Left cardiac atrium (tissue), 4 donors: ENCODE measurements around the gene DAB2IP. TPM values are rescaled to one million over a fixed set of nuclear protein-coding genes. Genes with fewer than 3 reads are reported as not detected.
A peak's percentile ranks its signal among the peaks of the same experiment; 100 is the strongest.

ENCODE experiments used
- ATAC-seq, 2 donors: fragments of 200-7000 bp; cut with Tn5 transposase; one replicate each; pipeline ENCODE4 v1.9.1; 2020; ENCODE audit warnings: mild to moderate bottlenecking in 2 of 2, moderate library complexity in 2 of 2
- DNase-seq: peaks from one replicate; pipeline ENCODE4 v3.0.0-alpha.2; 2020
- intact Hi-C, 2 donors: fragments of 100-400 bp; cut with DNase I; formaldehyde crosslinking; loops; one replicate each; pipeline versions ENCODE4 v1.14.1 to v1.15.1; 2022 to 2023
- total RNA-seq, 2 donors: library from RNA; stranded (reverse); fragmentation: NEBNext Ultra II Directional; extraction: Animal tissue kit (Norgen Biotek cat#: 25700); gene quantifications; one replicate each; pipeline ENCODE4 v1.2.1, GENCODE V29; 2021
- donor health status: DM: no; HTN: yes; CAD: no.
- donor health status: DM: no; HTN: yes; CAD: no; lungs with severe emphysema.
- donor health status: DM: yes; HTN: yes; CAD: no.
- donor health status: Dilated cardiomyopathy.

The DAB2IP gene
- total RNA-seq, 2 donors from 2014 or later = 41.6 to 58.3 TPM

DNA sequence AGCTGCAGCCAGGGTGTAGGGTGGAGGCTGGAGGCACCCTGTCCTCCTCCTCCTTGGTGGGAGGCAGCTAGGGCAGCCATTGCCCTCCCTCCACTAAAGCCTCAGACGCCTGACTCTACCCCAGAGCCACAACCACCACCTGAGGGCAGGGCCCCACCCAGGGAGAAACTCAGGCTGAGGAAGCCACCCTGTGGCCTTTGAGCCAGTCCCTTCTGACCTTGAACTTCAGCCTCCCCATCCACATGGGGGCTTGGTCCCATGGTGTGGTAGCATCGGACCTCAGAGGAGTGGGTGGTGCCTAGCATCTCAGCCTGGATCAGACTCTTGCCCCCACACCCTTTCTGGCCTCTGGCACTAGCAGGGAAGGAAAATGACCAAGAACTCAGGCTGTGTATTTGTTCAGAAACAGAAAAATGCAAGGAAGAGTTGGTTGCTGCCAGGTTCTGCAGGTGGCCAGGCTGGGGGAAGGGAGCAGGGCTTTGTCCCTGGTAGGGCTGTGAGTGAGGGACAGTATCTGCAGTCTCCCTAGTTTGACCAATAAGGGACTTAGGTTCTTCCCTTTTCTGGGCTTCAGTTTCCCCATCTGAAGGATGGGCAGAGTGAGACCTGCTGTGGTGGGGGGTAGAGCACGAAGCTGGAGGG lies 3.2 kb downstream of the DAB2IP start:
- ATAC-seq (no peak), DNase-seq (no peak)
- intact Hi-C loops = loop anchor here in 1 of 2 donors (5.0 kb wide), 1 partner anchor 47 kb away; no protein-coding TSS in a partner anchor

DNA sequence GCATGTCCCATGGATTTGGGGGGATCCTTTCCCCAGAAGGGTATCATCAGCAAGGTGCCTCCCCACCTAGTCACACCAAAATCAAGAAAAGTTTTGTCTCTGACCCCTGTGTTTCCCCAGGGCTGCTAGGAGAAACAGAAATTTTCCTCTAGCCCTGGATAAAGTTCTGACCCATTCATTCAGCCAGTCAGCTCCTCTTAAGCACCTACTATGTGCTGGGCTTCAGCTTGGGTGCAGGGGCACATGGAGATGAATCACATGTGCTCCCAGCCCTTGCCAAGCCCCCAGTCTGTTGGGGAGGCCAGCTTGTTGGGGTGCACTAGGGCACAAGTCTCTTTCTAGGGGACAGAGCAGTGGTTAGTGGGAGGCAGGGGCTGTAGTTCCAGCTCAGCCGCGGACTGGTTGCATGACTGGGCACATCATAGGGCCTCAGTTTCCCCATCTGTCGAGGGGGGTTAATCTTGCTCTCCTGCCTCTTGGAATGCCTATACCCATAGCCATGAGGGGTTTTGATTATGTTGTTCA lies 3.9 kb downstream of the DAB2IP start:
- DNase-seq = no peak
- intact Hi-C loops = no loop called here
- ATAC-seq = no peak

DNA sequence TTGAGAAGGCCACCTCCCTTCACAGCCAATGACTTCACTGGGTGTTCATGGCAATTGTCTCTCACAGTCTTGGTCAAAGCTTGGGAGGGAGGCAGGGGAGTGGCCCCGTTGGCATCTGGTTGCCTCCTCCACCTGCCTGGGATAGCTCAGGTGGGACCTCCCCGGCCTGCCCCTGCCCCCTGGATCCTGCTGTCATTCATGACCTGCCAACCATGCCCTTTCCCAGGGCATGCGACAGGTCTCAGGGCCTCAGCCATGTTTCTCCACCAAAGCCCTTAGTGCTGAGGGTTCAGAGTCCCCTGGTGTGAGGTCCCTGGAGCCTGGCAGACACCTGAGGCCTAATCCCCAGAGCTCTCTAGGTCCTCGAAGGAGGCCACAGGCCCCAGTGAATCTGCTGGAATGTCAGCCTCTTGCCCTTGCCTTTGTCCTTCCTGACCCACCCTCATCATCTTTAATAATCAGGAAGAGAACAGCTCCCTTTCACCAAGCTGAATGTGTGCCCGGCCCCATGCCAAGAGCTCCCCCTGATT lies 5.6 kb downstream of the DAB2IP start:
- intact Hi-C loops = no loop called here
- ATAC-seq = no peak
- no peak for DNase-seq

DNA sequence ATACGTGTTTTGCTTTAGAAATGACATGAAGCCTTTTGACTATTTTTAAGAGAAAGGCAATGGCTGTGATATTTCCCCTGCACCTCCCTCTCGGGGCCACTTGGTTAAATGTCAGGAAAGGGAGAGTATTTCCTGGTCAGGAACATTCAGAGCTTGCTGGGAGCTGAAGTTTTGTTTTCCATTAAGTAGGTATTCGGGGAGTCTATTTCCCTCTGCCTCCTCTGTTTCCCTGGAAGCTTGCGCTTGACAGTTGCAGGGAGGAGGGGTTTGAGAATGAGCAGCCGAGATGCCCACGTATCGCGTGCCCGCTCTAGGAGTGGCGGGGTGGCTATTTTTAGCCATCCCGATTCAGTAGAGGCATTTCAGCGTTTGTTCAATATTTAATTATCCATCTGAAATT lies 6.7 kb downstream of the DAB2IP start:
- intact Hi-C loops = no loop called here
- DNase-seq (no peak), ATAC-seq (peak; percentile 63 to 75)

DNA sequence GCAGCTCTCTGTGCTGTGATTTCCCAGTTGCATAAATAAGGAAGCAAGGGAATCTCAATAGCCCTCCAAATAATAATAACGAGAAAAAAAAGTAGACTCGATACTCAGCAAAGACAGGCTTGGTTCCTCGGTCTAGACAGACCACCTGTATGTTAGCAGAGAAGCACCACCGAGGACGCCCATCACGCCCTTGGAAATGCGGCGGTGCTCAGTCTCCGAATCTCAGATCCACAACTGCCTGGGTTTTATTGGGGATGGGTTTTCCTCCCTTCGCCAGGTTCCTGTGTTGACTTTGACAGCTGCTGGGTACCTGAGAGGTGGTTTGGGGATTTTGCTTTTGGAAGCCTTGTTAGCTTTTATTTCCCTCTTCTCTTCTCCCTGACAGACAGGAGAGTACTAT lies 7.2 kb downstream of the DAB2IP start:
- DNase-seq (no peak), ATAC-seq (no peak)
- intact Hi-C loops = no loop called here

DNA sequence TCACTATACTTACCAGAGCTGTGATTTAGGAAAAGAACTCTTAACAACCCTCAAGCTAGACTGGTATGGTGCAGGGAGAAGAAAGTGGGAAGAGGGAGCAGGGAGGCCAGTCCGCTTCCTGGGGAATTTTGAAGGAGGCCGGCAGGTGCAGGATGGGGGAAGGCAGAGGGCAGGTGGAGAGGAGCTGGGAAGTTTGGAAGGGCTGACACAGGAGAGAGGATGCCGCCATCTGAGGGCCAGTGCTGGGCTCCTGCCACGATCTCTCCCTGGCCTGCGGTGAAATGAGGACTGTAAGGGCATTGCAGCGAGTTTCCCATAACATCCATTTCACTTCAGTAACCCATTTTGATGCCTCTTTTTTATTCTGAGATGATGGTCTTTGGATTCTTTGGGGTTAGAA lies 8.9 kb downstream of the DAB2IP start:
- ATAC-seq (no peak), DNase-seq (no peak)
- intact Hi-C loops = no loop called here

DNA sequence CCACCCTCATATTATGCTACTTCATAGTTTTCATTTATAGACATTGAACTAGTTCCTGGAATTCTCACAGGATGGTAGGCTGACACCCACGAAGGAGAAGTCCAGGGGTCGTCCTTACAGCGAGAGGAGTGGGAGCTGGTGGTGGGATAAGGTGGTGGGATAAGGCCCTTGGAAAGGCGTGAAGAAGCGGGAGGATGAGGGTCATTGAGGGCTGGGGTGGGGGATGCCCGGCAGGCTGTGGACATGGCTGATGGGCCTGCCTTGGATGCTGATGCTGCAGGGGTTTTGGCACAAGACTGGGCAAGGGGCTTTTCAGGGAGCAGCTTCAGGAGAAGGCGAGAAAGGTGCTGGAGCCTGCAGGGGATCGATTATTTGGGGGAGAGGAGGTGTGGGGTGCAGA lies 9.4 kb downstream of the DAB2IP start:
- intact Hi-C loops = no loop called here
- ATAC-seq (no peak), DNase-seq (no peak)

DNA sequence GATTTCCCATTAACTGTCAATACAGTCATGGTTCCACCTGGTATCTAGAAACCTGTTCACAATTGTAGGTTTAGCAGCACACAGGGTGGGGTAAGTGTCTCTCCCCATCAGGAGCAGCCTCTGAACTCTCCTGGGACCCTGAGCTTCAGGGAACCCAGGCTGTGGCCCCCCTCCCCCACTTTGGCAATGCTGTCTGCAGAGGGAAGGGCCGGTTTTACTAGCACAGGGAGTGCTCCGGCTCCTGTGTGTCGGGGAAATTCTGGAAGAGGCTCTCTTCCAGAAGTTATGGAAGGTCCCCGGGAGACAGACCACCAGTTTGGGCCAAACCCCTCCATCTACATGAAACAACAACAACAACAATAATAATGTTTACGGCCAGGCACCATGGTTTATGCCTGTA lies 9.9 kb downstream of the DAB2IP start:
- ATAC-seq (no peak), DNase-seq (no peak)
- intact Hi-C loops = no loop called here

DNA sequence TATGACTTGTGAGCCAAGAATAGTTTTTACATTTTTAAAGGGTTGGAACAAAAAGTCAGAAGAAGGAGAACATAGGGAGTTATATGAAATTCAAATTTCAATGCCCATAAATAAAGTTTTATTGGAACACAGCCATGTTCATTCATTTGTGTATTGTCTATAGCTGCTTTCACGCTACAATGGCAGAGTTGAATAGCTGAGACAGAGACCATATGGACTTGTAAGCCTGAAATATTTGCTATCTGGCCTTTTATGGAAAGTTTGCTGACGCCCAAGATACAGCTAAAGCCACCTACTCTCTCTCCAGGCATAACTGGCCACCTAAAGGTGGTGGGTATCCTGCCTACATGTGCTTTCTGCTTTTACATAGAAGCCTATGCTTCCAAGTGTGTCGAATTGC lies 10.9 kb downstream of the DAB2IP start:
- ATAC-seq (no peak), DNase-seq (no peak)
- intact Hi-C loops = no loop called here

DNA sequence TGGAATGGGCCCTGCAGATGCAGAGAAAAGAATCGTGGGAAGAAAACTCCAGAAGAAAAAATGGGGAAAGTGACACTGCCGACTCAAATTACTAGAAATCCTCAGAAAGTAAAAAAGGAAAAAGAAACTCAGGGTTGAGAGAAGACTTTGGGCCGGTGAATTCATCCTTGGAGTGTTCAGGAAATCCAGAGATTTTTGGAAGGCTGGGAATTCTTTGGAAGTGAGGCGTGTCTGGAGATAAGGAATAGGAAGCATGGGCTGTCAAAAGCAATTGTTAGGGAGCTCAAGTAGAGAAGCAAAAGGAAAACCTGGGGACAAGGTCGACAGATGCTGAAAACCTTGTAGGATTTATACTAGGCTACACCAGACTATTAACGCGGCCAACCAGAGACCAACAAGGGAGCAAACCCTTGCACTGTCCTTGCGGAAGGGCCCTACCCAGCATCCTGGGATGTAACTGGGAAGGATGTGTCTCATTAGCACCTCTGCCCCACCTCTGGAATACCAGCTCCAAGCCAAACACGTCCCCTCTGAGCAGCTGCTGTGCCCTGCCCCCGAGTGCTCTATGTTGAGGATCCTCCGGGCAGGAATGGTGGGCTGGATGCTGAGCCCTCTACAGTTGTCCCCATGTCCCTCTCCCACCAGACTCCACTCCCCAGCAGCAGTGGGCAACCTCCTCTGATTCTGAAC lies 11.6 kb downstream of the DAB2IP start:
- peak in 1 of 2 donors; percentile 21 for ATAC-seq
- DNase-seq = no peak
- intact Hi-C loops = no loop called here

DNA sequence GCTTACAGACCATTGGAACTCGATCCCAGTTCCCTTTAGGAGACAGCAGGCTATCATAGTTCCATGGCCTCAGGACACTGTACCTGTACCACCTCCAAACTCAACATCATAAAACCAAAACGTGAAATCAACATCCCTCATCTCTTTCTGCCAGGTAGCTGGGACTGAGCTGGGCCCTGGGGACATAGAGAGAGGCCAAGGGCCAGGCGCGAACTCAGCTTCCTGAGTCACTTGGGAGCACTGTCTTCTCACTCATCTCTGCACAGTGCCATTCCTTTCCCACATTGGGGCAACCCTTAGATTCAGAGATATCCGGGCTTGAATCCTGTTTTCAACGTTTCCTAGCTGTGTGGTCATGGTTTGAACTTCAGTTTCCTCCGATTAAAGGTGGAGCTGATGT lies 12.2 kb downstream of the DAB2IP start:
- intact Hi-C loops = no loop called here
- no peak for DNase-seq
- ATAC-seq = peak in 1 of 2 donors; percentile 35

DNA sequence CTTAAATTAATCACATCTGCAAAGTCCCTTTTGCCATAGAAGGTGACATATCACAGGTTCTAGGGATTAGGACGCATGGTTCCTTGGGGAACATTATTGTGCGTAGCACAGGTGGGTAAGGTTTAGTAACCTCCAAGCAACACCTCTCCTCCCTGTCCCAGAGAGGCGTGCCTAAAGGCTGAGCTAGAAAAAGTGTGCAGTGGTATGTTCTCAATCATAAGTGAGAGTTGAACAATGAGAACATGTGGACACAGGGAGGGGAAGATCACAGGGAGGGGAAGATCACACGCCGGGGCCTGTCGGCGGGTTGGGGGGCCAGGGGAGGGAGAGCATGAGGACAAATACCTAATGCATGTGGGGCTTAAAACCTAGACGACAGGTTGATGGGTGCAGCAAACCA lies 14.9 kb downstream of the DAB2IP start:
- intact Hi-C loops = no loop called here
- no peak for ATAC-seq
- DNase-seq = no peak

DNA sequence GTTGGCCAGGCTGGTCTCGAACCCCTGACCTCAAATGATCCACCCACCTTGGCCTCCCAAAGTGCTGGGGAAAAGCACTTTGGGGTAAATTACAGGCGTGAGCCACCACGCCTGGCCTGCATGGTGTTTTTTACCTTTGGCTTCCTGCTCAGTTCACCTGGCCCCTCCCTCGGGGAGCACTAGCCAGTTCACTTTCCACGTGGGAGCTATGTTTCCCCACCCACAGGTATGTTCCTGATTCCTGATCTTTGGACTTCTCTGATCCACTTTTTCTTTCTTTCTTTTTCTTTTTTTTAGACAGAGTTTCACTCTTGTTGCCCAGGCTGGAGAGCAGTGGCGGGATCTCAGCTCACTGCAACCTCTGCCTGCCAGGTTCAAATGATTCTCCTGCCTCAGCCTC lies 15.8 kb downstream of the DAB2IP start:
- no peak for DNase-seq
- ATAC-seq = no peak

DNA sequence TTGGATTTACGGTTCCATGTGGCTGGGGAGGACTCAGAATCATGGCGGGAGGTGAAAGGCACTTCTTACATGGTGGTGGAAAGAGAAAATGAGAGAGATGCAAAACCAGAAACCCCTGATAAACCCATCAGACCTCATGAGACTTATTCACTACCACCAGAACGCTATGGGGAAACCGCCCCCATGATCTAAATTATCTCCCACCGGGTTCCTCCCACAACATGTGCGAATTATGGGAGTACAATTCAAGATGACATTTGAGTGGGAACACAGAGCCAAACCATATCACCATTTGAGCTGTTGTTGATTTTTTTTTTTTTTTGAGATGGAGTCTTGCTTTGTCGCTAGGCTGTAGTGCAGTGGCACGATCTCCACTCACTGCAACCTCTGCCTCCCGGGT lies 16.5 kb downstream of the DAB2IP start:
- DNase-seq = no peak
- intact Hi-C loops = no loop called here
- ATAC-seq = no peak

More for the DNA sequence above, 15.8 kb downstream of the DAB2IP start:
- intact Hi-C loops = no loop called here

DNA sequence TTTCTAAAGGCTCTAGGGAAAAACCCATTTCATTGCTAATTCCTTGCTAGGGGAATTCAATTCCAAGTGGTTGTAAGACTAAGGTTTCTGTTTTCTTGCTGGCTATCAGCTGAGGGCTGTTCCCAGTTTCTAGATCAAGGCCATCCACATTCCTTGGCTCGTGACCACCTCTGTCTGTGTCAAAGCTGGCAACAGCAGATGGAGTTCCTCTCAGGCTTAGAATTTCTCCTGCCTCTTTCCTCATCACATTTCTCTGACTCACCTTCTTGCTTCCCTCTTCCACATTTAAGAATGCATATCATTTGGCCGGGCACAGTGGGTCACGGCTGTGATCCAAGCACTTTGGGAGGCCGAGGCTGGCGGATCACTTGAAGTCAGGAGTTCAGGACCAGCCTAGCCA lies 19.0 kb downstream of the DAB2IP start:
- ATAC-seq (peak; percentile 29 to 70), DNase-seq (peak; percentile 68)
- intact Hi-C loops = no loop called here

DNA sequence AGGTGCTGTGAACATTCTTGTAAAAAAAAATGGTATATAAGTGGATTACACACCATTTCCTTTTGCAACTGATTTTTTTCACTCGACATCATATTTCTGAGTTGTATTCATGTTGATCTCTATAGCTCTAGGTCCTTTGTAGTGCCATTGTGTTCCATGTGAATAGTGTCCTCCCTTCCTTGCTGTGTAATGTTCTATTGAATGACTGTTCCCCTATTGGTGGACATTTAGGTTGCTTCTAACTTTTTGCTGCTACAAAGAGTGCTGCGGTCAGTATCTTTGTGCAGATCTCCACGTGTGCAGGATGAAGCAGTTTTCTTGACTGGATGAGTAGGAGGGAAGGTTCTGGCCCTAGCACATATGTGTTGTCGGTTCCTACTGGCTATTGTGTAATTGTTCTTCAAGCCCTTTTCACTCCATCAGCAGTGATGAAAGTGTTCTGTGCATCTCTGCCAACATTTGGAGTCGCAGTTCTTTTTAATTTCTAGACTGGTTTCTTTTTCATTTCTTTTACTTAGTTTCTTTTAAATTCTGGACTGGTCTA lies 20.2 kb downstream of the DAB2IP start:
- DNase-seq (no peak), ATAC-seq (peak; percentile 31 to 50)
- intact Hi-C loops = no loop called here

DNA sequence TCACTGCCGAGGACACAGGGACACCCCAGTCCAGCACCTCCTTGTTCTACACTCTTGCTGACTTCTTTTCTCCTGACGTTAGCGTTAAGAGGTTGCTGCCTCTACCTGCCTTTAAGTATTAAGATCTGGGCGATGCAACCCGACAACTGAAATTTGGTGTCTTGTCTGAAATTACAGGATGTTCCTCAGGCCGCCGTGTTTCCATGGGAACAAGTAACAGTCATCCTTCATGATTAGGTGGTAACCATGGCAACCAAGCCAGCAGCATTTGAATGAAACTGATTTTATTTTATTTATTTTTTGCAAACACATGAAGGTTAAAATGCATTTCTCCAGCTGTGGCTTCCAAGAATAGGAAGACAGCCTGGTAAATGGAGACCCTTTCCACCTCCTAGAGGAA lies 20.8 kb downstream of the DAB2IP start:
- intact Hi-C loops = no loop called here
- ATAC-seq = no peak
- no peak for DNase-seq

DNA sequence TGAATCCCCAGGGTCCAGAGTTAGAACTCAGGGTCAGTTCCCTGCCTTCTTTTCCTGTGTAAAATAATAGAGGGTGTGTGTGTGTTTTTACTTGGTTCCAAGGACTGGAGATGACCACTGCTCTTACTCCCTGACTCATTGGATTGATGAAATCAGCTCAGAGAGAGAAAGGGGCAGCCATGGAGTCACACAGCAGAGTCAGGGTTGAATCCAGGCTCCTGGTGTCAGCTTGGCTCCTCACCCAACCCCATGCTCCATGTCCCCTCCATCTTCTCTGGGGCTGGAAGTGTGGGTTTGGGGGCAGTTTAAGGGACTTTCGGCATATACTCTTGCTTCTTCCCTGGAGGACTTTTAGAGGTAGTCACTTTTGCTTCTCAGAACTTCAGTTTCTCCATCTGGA lies 21.6 kb downstream of the DAB2IP start:
- no peak for ATAC-seq
- intact Hi-C loops = no loop called here
- no peak for DNase-seq

DNA sequence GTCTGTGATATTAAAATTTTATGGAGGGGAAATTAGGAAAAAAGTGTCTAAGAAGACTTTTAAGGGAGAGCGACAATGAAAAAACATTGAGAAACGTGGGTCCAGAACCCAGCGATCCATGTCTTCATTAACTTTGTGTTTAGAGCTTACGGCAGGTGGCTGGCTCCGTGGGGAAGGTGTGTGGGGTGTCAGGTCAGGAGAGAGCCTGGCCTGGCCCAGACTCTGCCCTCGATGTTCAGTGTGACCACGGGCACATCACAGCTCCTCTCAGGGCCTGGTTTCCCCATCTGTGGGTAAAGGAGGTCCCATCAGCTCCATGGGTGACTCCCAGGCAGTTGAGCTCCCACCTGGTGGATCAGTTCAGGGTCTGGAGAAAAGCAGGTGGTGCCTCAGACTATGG lies 22.1 kb downstream of the DAB2IP start:
- intact Hi-C loops = no loop called here
- ATAC-seq = no peak

DNA sequence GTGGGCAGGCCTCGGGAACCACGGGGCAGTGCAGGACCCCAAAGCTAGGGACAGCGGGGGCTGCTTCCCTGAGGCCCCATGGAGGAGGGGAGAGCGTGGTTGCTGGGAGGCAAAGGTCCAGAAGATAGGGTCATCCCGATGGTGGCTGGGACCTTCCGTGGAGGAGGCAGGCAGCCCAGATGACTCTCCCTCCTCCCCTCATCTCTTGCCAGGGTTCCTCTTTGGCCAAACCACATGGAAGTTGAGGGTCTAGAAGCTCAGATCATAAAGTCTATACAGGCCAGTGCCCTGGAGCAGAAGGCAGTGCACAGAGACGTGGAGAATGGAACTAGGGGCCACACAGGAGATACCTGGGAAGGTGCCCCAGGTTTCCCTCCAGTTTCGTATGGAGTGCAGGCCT lies 22.6 kb downstream of the DAB2IP start:
- ATAC-seq (no peak), DNase-seq (no peak)
- intact Hi-C loops = no loop called here

More for the DNA sequence above, 22.1 kb downstream of the DAB2IP start:
- DNase-seq = no peak
